CD14-positive monocyte (primary cell): ENCODE data around the gene SUZ12. TPM values are rescaled to one million over a fixed set of nuclear protein-coding genes. Genes with fewer than 3 reads are reported as not detected.

Experiments used
- DNase-seq, 3 donors: peaks; one replicate each; pipeline ENCODE4 v3.0.0-alpha.2; 2011 to 2022
- H2AFZ ChIP-seq: 2 replicates; pipeline ENCODE4 v1.6.0; 2012; ENCODE audit warnings: mild to moderate bottlenecking, low read depth, low read length, inconsistent platforms; ENCODE audit not compliant: insufficient read depth, poor library complexity, severe bottlenecking
- H3K27ac ChIP-seq, 2 donors: 1 replicate in 1 of 2; 2 replicates in 1 of 2; pipeline ENCODE4 v1.5.1; 2012 to 2013; ENCODE audit warnings: low read length in 2 of 2, control low read depth in 1 of 2, inconsistent platforms in 1 of 2, low read depth in 1 of 2, mild to moderate bottlenecking in 1 of 2
- H3K27me3 ChIP-seq, 2 donors: one replicate each; pipeline versions ENCODE4 v1.6.0 to v1.6.1; 2011 to 2013; ENCODE audit warnings: low read length in 2 of 2; ENCODE audit not compliant: control insufficient read depth in 2 of 2, insufficient read depth in 2 of 2
- H3K36me3 ChIP-seq, 2 donors: replicated peaks in 1 of 2; 1 replicate in 1 of 2; 2 replicates in 1 of 2; pipeline versions ENCODE4 v1.5.1 to v1.6.1; 2012 to 2013; ENCODE audit warnings: low read length in 2 of 2, control low read depth in 1 of 2, inconsistent platforms in 1 of 2, mild to moderate bottlenecking in 1 of 2; ENCODE audit not compliant: insufficient read depth in 2 of 2, control insufficient read depth in 1 of 2
- H3K4me1 ChIP-seq, 2 donors: 1 replicate in 1 of 2; 2 replicates in 1 of 2; pipeline versions ENCODE4 v1.5.1 to v1.6.1; 2012 to 2013; ENCODE audit warnings: low read length in 2 of 2, control low read depth in 1 of 2, inconsistent platforms in 1 of 2, mild to moderate bottlenecking in 1 of 2, moderate library complexity in 1 of 2; ENCODE audit not compliant: insufficient read depth in 2 of 2, control insufficient read depth in 1 of 2
- H3K4me2 ChIP-seq: replicated peaks from 2 replicates; pipeline ENCODE3; 2012; ENCODE audit warnings: low read length, moderate library complexity, mild to moderate bottlenecking; ENCODE audit not compliant: poor library complexity, severe bottlenecking; ENCODE audit errors: extremely low read depth
- H3K4me3 ChIP-seq, 3 experiments: fragments of 200-600 bp in 1 of 3; sonication (generic) in 1 of 3; replicated peaks in 1 of 3; 1 replicate in 2 of 3; 2 replicates in 1 of 3; pipeline ENCODE4 v1.5.1; 2011 to 2013; ENCODE audit warnings: low read length in 3 of 3, mild to moderate bottlenecking in 3 of 3, control low read depth in 2 of 3, low read depth in 2 of 3, inconsistent platforms in 1 of 3, moderate library complexity in 1 of 3
- H3K79me2 ChIP-seq: 2 replicates; pipeline ENCODE4 v1.6.0; 2012; ENCODE audit warnings: mild to moderate bottlenecking, control low read depth, inconsistent platforms, low read length, moderate library complexity; ENCODE audit not compliant: insufficient read depth
- H3K9ac ChIP-seq: 2 replicates; pipeline ENCODE4 v1.6.0; 2017; ENCODE audit warnings: low read length, mild to moderate bottlenecking; ENCODE audit not compliant: insufficient read depth, poor library complexity, severe bottlenecking
- H3K9me3 ChIP-seq, 2 donors: replicated peaks in 1 of 2; 1 replicate in 1 of 2; 2 replicates in 1 of 2; pipeline versions ENCODE4 v1.5.1 to v1.6.1; 2012 to 2013; ENCODE audit warnings: low read length in 2 of 2, control low read depth in 1 of 2; ENCODE audit not compliant: control insufficient read depth in 1 of 2, insufficient read depth in 1 of 2
- H4K20me1 ChIP-seq: 2 replicates; pipeline ENCODE4 v1.6.0; 2012; ENCODE audit warnings: mild to moderate bottlenecking, low read length, control low read depth, moderate library complexity; ENCODE audit not compliant: insufficient read depth
- H3K27ac Mint-ChIP-seq, 7 donors: one replicate each; pipeline ENCODE4 v1.8.0; 2020; ENCODE audit warnings: mild to moderate bottlenecking in 7 of 7, mixed read lengths in 7 of 7, moderate library complexity in 6 of 7, inconsistent platforms in 2 of 7
- H3K27me3 Mint-ChIP-seq, 3 donors: one replicate each; pipeline ENCODE4 v1.8.0; 2021 to 2022; ENCODE audit warnings: low read depth in 3 of 3, mild to moderate bottlenecking in 3 of 3, mixed read lengths in 3 of 3, moderate library complexity in 3 of 3, inconsistent platforms in 1 of 3
- H3K36me3 Mint-ChIP-seq, 2 donors: one replicate each; pipeline ENCODE4 v1.8.0; 2020; ENCODE audit warnings: mixed read lengths in 2 of 2, inconsistent platforms in 1 of 2, mild to moderate bottlenecking in 1 of 2
- H3K4me1 Mint-ChIP-seq: one replicate; pipeline ENCODE4 v1.8.0; 2020; ENCODE audit warnings: mild to moderate bottlenecking, mixed read lengths
- H3K4me3 Mint-ChIP-seq, 2 donors: one replicate each; pipeline ENCODE4 v1.8.0; 2020; ENCODE audit warnings: mild to moderate bottlenecking in 2 of 2, mixed read lengths in 2 of 2, moderate library complexity in 1 of 2
- H3K9me3 Mint-ChIP-seq, 7 donors: one replicate each; pipeline ENCODE4 v1.8.0; 2020 to 2022; ENCODE audit warnings: mixed read lengths in 7 of 7, mild to moderate bottlenecking in 6 of 7, moderate library complexity in 6 of 7, inconsistent platforms in 2 of 7
- CTCF ChIP-seq: fragments of 200-600 bp; IDR thresholded peaks from one replicate; pipeline ENCODE4 v1.8.0; 2022; ENCODE audit warnings: antibody characterized with exemption, mild to moderate bottlenecking
- WGBS: methylation state at CpG from one replicate; pipeline ENCODE4 v1.1.5; 2013; ENCODE audit warnings: missing lambda C conversion rate; ENCODE audit not compliant: insufficient coverage; 5-methylcytosine and 5-hydroxymethylcytosine counted together
- intact Hi-C, 2 donors: fragments of 100-400 bp; cut with micrococcal nuclease; formaldehyde crosslinking; loops; one replicate each; pipeline versions ENCODE4 v1.15.0 to v1.15.1; 2023
- polyA plus RNA-seq, 3 donors: library from polyadenylated mRNA; depleted of rRNA in 1 of 3; unstranded in 2 of 3; stranded (reverse) in 1 of 3; fragments of 300-500 nt in 2 of 3; fragments of >200 nt in 1 of 3; fragmentation: Illumina TruSeq in 2 of 3; gene quantifications; 1 replicate in 2 of 3; 2 replicates in 1 of 3; pipeline ENCODE4 v1.2.3, GENCODE V29; 2012 to 2021

SUZ12 gene
- polyA plus RNA-seq, 3 donors, result 6.3 to 9.9 (median 7.9) TPM

- Histone ChIP-seq H3K27ac (no peak overlapping the region), H3K9me3 (no peaks in the 10 kb centered on the region), H4K20me1 (no peaks in the 10 kb centered on the region), H3K79me2 (no peaks in the 10 kb centered on the region), H3K4me2 (no peak overlapping the region), H3K9ac (no peak overlapping the region), H2AFZ (no peak overlapping the region), H3K27me3 (peaks cover 3 to 23% of the 10 kb centered on the region in 2 donors), H3K36me3 (no peaks in the 10 kb centered on the region), H3K4me1 (peaks cover 3 to 8% of the 10 kb centered on the region in 2 donors), H3K4me3 (no peak overlapping the region)
- intact Hi-C loops, result no loop called here
- Mint-ChIP-seq H3K36me3 (no peaks in the 10 kb centered on the region), H3K4me3 (no peak overlapping the region), H3K27me3 (peaks cover 29 to 34% (median 32%) of the 10 kb centered on the region in 3 donors), H3K27ac (no peak overlapping the region), H3K9me3 (peaks cover 0 to 9% (median 3%) of the 10 kb centered on the region in 7 donors), H3K4me1 (peaks cover 4% of the 10 kb centered on the region)
- TF ChIP-seq CTCF, result no peak
- DNase-seq, result no peak
- WGBS, result 80% methylated on average over 1 of the region's 3 CpGs
Measured at GRCh38 chr17:31915456-31916100, 21.2 kb upstream of the SUZ12 start.

- Histone ChIP-seq H3K36me3 (no peaks in the 10 kb centered on the region), H3K27me3 (peaks cover 3 to 23% of the 10 kb centered on the region in 2 donors), H4K20me1 (no peaks in the 10 kb centered on the region), H3K4me1 (peaks cover 3 to 8% of the 10 kb centered on the region in 2 donors), H3K27ac (no peak overlapping the region), H3K79me2 (no peaks in the 10 kb centered on the region), H2AFZ (peak overlapping the region; percentile 77), H3K9me3 (no peaks in the 10 kb centered on the region), H3K9ac (peak overlapping the region; percentile 12), H3K4me3 (peak overlapping the region in 1 of 3 experiments; percentile 8), H3K4me2 (peak overlapping the region; percentile 56)
- intact Hi-C loops, result no loop called here
- Mint-ChIP-seq H3K27me3 (peaks cover 29 to 32% (median 32%) of the 10 kb centered on the region in 3 donors), H3K4me3 (peak overlapping the region in 1 of 2 donors; percentile 67), H3K9me3 (peaks cover 0 to 9% (median 3%) of the 10 kb centered on the region in 7 donors), H3K4me1 (peaks cover 4% of the 10 kb centered on the region), H3K36me3 (no peaks in the 10 kb centered on the region), H3K27ac (no peak overlapping the region)
- WGBS, result 72% methylated on average over 32 of the region's 36 CpGs
- DNase-seq, result no peak
- no peak for TF ChIP-seq CTCF
Measured at GRCh38 chr17:31916491-31917064, 20.2 kb upstream of the SUZ12 start.
